AG09309 (cell line): ENCODE measurements around the gene BTBD19.
"Not testable (repeated sequence)": the region's sequence is repeated elsewhere in the genome, so short reads cannot be mapped to it uniquely, and the experiment has no call there.

ENCODE experiments used
- DNase-seq: peaks from one replicate; pipeline ENCODE4 v3.0.0-alpha.2; 2010; ENCODE audit warnings: low read depth
- H3K4me3 ChIP-seq: 2 replicates; pipeline ENCODE4 v1.5.1; 2011; ENCODE audit warnings: mild to moderate bottlenecking, low read depth, low read length, moderate library complexity; ENCODE audit not compliant: control insufficient read depth
- CTCF ChIP-seq: IDR thresholded peaks from 2 replicates; pipeline ENCODE4 v1.5.1; 2011; ENCODE audit warnings: mild to moderate bottlenecking, low read depth, low read length, inconsistent platforms; ENCODE audit not compliant: insufficient read depth, control insufficient read depth; ENCODE audit errors: missing control alignments

The BTBD19 gene

GRCh38 chr1:44820328-44821239 lies 12.3 kb downstream of the BTBD19 start:
- DNase-seq = no peak
- H3K4me3 ChIP-seq = peak overlapping the region; percentile 34
- no peak for TF ChIP-seq CTCF

GRCh38 chr1:44821240-44821715 lies 13.0 kb downstream of the BTBD19 start:
- DNase-seq = no peak
- no peak overlapping the region for H3K4me3 ChIP-seq
- TF ChIP-seq CTCF = no peak

- TF ChIP-seq CTCF = no peak
- H3K4me3 ChIP-seq = no peak overlapping the region
- no peak for DNase-seq
Measured at GRCh38 chr1:44822131-44822701, 13.9 kb downstream of the BTBD19 start.

GRCh38 chr1:44822981-44823451 lies 14.7 kb downstream of the BTBD19 start:
- H3K4me3 ChIP-seq = no peak overlapping the region
- no peak for TF ChIP-seq CTCF
- no peak for DNase-seq

GRCh38 chr1:44824392-44824791 lies 16.1 kb downstream of the BTBD19 start:
- not testable (repeated sequence) for H3K4me3 ChIP-seq, DNase-seq

- no peak for TF ChIP-seq CTCF
- no peak for DNase-seq
- no peak overlapping the region for H3K4me3 ChIP-seq
Measured at GRCh38 chr1:44826375-44827196, 18.3 kb downstream of the BTBD19 start.
